K562 (cell line): ENCODE measurements around the gene SLC39A3. TPM values are rescaled to one million over a fixed set of nuclear protein-coding genes. Genes with fewer than 3 reads are reported as not detected.

Experiments used
- ATAC-seq: fragments of 200-7000 bp; cut with Tn5 transposase; 3 replicates; pipeline ENCODE4 v1.9.1; 2020; ENCODE audit warnings: moderate library complexity
- BruUV-seq: library from RNA; stranded (reverse); fragments of 400-500 nt; replicated peaks from 2 replicates; lab custom pipeline; 2021; lab: Mats Ljungman, UMichigan
- CTCF ChIA-PET: fragments of 300-600 bp; formaldehyde crosslinking; extraction: SDS; loops from one replicate; lab custom pipeline; 2021; ENCODE audit warnings: low intra/inter-chr PET ratio; lab: Yijun Ruan, JAX
- POLR2A ChIA-PET: fragments of 300-600, 350-650 bp; sonication (Branson Sonifier 250); formaldehyde crosslinking; extraction: SDS; loops from one replicate; lab custom pipeline; 2021; ENCODE audit warnings: antibody characterized with exemption, inconsistent platforms; lab: Yijun Ruan, JAX
- DNase-seq, 4 experiments: peaks; one replicate each; pipeline versions ENCODE4 v3.0.0 to v3.0.0-alpha.2; 2011 to 2018; ENCODE audit warnings: low spot score in 3 of 4, mixed read lengths in 3 of 4; ENCODE audit errors: extremely low read depth in 1 of 4
- FAIRE-seq: peaks from 2 replicates; lab custom pipeline; 2011; peaks lifted over from hg19 to GRCh38; lab: Jason Lieb, UNC
- H2AFZ ChIP-seq: 2 replicates; pipeline ENCODE4 v1.6.0; 2011; ENCODE audit warnings: low read depth, low read length, control low read depth, inconsistent platforms
- H3K27ac ChIP-seq: fragments of 200-600 bp; 3 replicates; pipeline ENCODE4 v1.8.0; 2011; ENCODE audit warnings: low read depth, mild to moderate bottlenecking, control low read depth, inconsistent platforms, low read length, moderate library complexity, mixed read lengths; ENCODE audit errors: extremely low read depth
- H3K27me3 ChIP-seq, 2 experiments: fragments of 300-600 bp in 1 of 2; 2 replicates in 1 of 2; 3 replicates in 1 of 2; pipeline versions ENCODE4 v1.6.0 to v1.8.0; 2011; ENCODE audit warnings: inconsistent platforms in 2 of 2, low read length in 2 of 2, mild to moderate bottlenecking in 1 of 2, mixed read lengths in 1 of 2, moderate library complexity in 1 of 2; ENCODE audit not compliant: control insufficient read depth in 2 of 2, insufficient read depth in 2 of 2
- H3K36me3 ChIP-seq: fragments of 300-600 bp; 3 replicates; pipeline ENCODE4 v1.8.0; 2011; ENCODE audit warnings: mild to moderate bottlenecking, low read length, inconsistent platforms; ENCODE audit not compliant: control insufficient read depth, insufficient read depth
- H3K4me1 ChIP-seq, 2 experiments: fragments of 200-600 bp in 1 of 2; replicated peaks in 1 of 2; 2 replicates in 1 of 2; 3 replicates in 1 of 2; pipeline versions ENCODE4 v1.5.1 to v1.8.0; 2011; ENCODE audit warnings: inconsistent platforms in 2 of 2, low read length in 2 of 2, mild to moderate bottlenecking in 1 of 2, mixed read lengths in 1 of 2, moderate library complexity in 1 of 2; ENCODE audit not compliant: control insufficient read depth in 2 of 2, insufficient read depth in 2 of 2
- H3K4me2 ChIP-seq: 2 replicates; pipeline ENCODE4 v1.6.1; 2011; ENCODE audit warnings: low read length, control low read depth, inconsistent platforms, mixed read lengths; ENCODE audit not compliant: insufficient read depth
- H3K4me3 ChIP-seq: fragments of 200-600 bp; sonication (generic), shearing (Covaris generic); 2 replicates; pipeline ENCODE4 v1.5.1; 2016; ENCODE audit warnings: control low read depth, inconsistent platforms
- H3K79me2 ChIP-seq: fragments of 200-600 bp; 3 replicates; pipeline ENCODE4 v1.8.0; 2011; ENCODE audit warnings: low read length, inconsistent platforms; ENCODE audit not compliant: control insufficient read depth, insufficient read depth
- H3K9ac ChIP-seq, 2 experiments: 2 replicates each; pipeline versions ENCODE4 v1.6.0 to v1.6.1; 2011; ENCODE audit warnings: low read depth in 2 of 2, low read length in 2 of 2, control low read depth in 1 of 2, inconsistent platforms in 1 of 2, mild to moderate bottlenecking in 1 of 2, mixed read lengths in 1 of 2; ENCODE audit not compliant: insufficient read depth in 1 of 2
- H3K9me1 ChIP-seq: one replicate; pipeline ENCODE4 v1.6.0; 2011; ENCODE audit warnings: inconsistent platforms, mild to moderate bottlenecking, low read length, moderate library complexity; ENCODE audit not compliant: control insufficient read depth, insufficient read depth
- H3K9me3 ChIP-seq: replicated peaks from 2 replicates; pipeline ENCODE4 v1.5.1; 2011; ENCODE audit warnings: low read depth, low read length, inconsistent platforms; ENCODE audit not compliant: control insufficient read depth, insufficient read depth
- H4K20me1 ChIP-seq: replicated peaks from 2 replicates; pipeline ENCODE4 v1.6.1; 2011; ENCODE audit warnings: low read length, inconsistent platforms, mixed read lengths; ENCODE audit not compliant: control insufficient read depth, insufficient read depth
- CSDE1 ChIP-seq, 2 experiments: fragments of 450-650 bp; IDR thresholded peaks; 2 replicates each; pipeline ENCODE4 v1.6.1; 2016; ENCODE audit warnings: mild to moderate bottlenecking in 1 of 2
- RB1 ChIP-seq: fragments of 450-650 bp; IDR thresholded peaks from 2 replicates; pipeline ENCODE4 v1.6.1; 2017; ENCODE audit warnings: low read depth, mild to moderate bottlenecking
- ZNF347 ChIP-seq: fragments of 450-650 bp; formaldehyde crosslinking; IDR thresholded peaks from 2 replicates; pipeline ENCODE4 v1.4.0; 2020; ENCODE audit warnings: low read depth, mild to moderate bottlenecking, moderate library complexity
- ZNF695 ChIP-seq: fragments of 450-650 bp; formaldehyde crosslinking; IDR thresholded peaks from 2 replicates; pipeline ENCODE4 v1.4.0; 2020; ENCODE audit warnings: mild to moderate bottlenecking, moderate library complexity
- ZNF778 ChIP-seq: fragments of 450-650 bp; formaldehyde crosslinking; IDR thresholded peaks from 2 replicates; pipeline ENCODE4 v1.4.0; 2020; ENCODE audit warnings: mild to moderate bottlenecking, moderate library complexity
- WGBS: fragments of 100-300 bp; shearing (Covaris generic); methylation state at CpG from one replicate; pipeline ENCODE4 v1.1.6; 2016; ENCODE audit warnings: low coverage, mixed read lengths; ENCODE audit not compliant: insufficient coverage; ENCODE audit errors: missing lambda C conversion rate; 5-methylcytosine and 5-hydroxymethylcytosine counted together
- in situ Hi-C: fragments of 300-500 bp; cut with MboI; formaldehyde crosslinking; loops from 4 replicates; pipeline ENCODE4 v1.15.0; 2018; ENCODE audit warnings: inconsistent platforms, mixed read lengths
- intact Hi-C: fragments of 100-400 bp; cut with micrococcal nuclease; formaldehyde crosslinking; loops from 2 replicates; pipeline ENCODE4 v1.14.2; 2022
- polyA plus RNA-seq, 8 experiments: library from polyadenylated mRNA; depleted of rRNA in 4 of 8; stranded (reverse) in 5 of 8; unstranded in 3 of 8; fragments of >200 nt; fragmentation: Nextera tagmentation in 2 of 8; fragmentation: Illumina TruSeq in 1 of 8; extraction: Ambion mirVana in 2 of 8; extraction: Trizol in 1 of 8; gene quantifications; 2 replicates each; pipeline versions ENCODE4 v1.2.1 to v1.2.3, GENCODE V29; 2011 to 2014; ENCODE audit warnings: inconsistent platforms in 1 of 8, missing spikeins in 1 of 8
- total RNA-seq, 7 experiments: library from RNA; depleted of rRNA in 6 of 7; stranded (reverse); fragments of >200 nt in 6 of 7; fragmentation: Illumina TruSeq in 2 of 7; extraction: Trizol in 2 of 7; gene quantifications; 2 replicates each; pipeline versions ENCODE4 v1.2.1 to v1.2.3, GENCODE V29; 2011 to 2021; ENCODE audit warnings: low replicate concordance in 1 of 7
- TF ChIP-seq, protein P1 (sequence below): fragments of 450-650 bp; IDR thresholded peaks from 2 replicates; pipeline ENCODE4 v1.6.1; 2018; ENCODE audit not compliant: partially characterized antibody

SLC39A3 gene
- total and polyA plus RNA-seq, 9 of the 15 experiments (the other 6 are each of a cell fraction or from before 2014, with no cell fraction given): 2.3 to 215 (median 127) TPM

GRCh38 chr19:2690856-2691255 lies 49.0 kb downstream of the SLC39A3 start:
- H3K9me1 ChIP-seq: no peaks in the 10 kb centered on the region
- peaks cover 0 to 1% of the 10 kb centered on the region in 2 experiments; a peak in 1 of 5 replicates for H3K4me1 ChIP-seq
- no peak overlapping the region for H3K4me2 ChIP-seq
- ChIA-PET CTCF (no interaction called here), POLR2A (no interaction called here)
- no TSS peak for BruUV-seq
- no peak for DNase-seq
- no peak overlapping the region for H3K9ac ChIP-seq
- 43% methylated on average over 11 of the region's 11 CpGs for WGBS
- H4K20me1 ChIP-seq: no peaks in the 10 kb centered on the region
- no peak for TF ChIP-seq ZNF347
- TF ChIP-seq, protein P1, sequence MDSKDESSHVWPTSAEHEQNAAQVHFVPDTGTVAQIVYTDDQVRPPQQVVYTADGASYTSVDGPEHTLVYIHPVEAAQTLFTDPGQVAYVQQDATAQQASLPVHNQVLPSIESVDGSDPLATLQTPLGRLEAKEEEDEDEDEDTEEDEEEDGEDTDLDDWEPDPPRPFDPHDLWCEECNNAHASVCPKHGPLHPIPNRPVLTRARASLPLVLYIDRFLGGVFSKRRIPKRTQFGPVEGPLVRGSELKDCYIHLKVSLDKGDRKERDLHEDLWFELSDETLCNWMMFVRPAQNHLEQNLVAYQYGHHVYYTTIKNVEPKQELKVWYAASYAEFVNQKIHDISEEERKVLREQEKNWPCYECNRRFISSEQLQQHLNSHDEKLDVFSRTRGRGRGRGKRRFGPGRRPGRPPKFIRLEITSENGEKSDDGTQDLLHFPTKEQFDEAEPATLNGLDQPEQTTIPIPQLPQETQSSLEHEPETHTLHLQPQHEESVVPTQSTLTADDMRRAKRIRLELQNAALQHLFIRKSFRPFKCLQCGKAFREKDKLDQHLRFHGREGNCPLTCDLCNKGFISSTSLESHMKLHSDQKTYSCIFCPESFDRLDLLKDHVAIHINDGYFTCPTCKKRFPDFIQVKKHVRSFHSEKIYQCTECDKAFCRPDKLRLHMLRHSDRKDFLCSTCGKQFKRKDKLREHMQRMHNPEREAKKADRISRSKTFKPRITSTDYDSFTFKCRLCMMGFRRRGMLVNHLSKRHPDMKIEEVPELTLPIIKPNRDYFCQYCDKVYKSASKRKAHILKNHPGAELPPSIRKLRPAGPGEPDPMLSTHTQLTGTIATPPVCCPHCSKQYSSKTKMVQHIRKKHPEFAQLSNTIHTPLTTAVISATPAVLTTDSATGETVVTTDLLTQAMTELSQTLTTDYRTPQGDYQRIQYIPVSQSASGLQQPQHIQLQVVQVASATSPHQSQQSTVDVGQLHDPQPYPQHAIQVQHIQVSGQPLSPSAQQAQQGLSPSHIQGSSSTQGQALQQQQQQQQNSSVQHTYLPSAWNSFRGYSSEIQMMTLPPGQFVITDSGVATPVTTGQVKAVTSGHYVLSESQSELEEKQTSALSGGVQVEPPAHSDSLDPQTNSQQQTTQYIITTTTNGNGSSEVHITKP: peak; percentile 22
- no peak for TF ChIP-seq CSDE1 (IDR thresholded peaks at IDR 0.05)
- TF ChIP-seq RB1: no peak
- no peak for TF ChIP-seq ZNF778 (CRISPR knock-in tag)
- no peak for TF ChIP-seq ZNF695 (CRISPR knock-in tag)
- intact Hi-C loops: no loop called here
- no peak overlapping the region for H2AFZ ChIP-seq
- H3K9me3 ChIP-seq: no peaks in the 10 kb centered on the region
- H3K79me2 ChIP-seq: no peaks in the 10 kb centered on the region
- in situ Hi-C loops: no loop called here
- H3K27me3 ChIP-seq: peaks cover 13 to 66% of the 10 kb centered on the region in 2 experiments
- ATAC-seq: no peak
- H3K36me3 ChIP-seq: no peaks in the 10 kb centered on the region
- no peak for FAIRE-seq
- H3K4me3 ChIP-seq: no peak overlapping the region
- no peak overlapping the region for H3K27ac ChIP-seq
